HepG2 (cell line): ENCODE results near the gene TIMM9. TPM values are rescaled to one million over a fixed set of nuclear protein-coding genes. Genes with fewer than 3 reads are reported as not detected.

Experiments
- CCDC6 ChIP-seq: sonication (generic); formaldehyde crosslinking; IDR thresholded peaks from 2 replicates; pipeline ENCODE4 v1.8.1; 2022; ENCODE audit warnings: mild to moderate bottlenecking, missing genetic modification reagents, moderate library complexity
- GATA4 ChIP-seq: sonication (generic); IDR thresholded peaks from 2 replicates; pipeline ENCODE4 v1.6.1; 2016; ENCODE audit warnings: antibody characterized with exemption, low read depth, borderline replicate concordance
- GFI1 ChIP-seq: sonication (generic); formaldehyde crosslinking; IDR thresholded peaks from 2 replicates; pipeline ENCODE4 v1.5.0; 2020; ENCODE audit warnings: missing genetic modification reagents, mild to moderate bottlenecking, borderline replicate concordance
- KAT7 ChIP-seq: IDR thresholded peaks from 2 replicates; pipeline ENCODE4 v1.6.1; 2018; ENCODE audit warnings: borderline replicate concordance, missing compliant biosample characterization
- NR0B2 ChIP-seq: sonication (generic); formaldehyde crosslinking; IDR thresholded peaks from 2 replicates; pipeline ENCODE4 v1.4.0; 2020; ENCODE audit warnings: mild to moderate bottlenecking, missing genetic modification reagents
- PRDM10 ChIP-seq: sonication (generic); formaldehyde crosslinking; IDR thresholded peaks from 2 replicates; pipeline ENCODE4 v1.4.0; 2020; ENCODE audit warnings: low read depth, missing genetic modification reagents
- RFXAP ChIP-seq: sonication (generic); formaldehyde crosslinking; IDR thresholded peaks from 2 replicates; pipeline ENCODE4 v1.4.0; 2020; ENCODE audit warnings: missing genetic modification reagents, borderline replicate concordance
- SKI ChIP-seq: fragments of 450-650 bp; IDR thresholded peaks from one replicate; pipeline ENCODE4 v1.6.1; 2018; ENCODE audit warnings: mild to moderate bottlenecking; ENCODE audit not compliant: partially characterized antibody
- SP2 ChIP-seq: sonication (generic); formaldehyde crosslinking; IDR thresholded peaks from 2 replicates; pipeline ENCODE4 v1.5.1; 2020; ENCODE audit warnings: mild to moderate bottlenecking, missing genetic modification reagents
- TFE3 ChIP-seq: IDR thresholded peaks from 2 replicates; pipeline ENCODE4 v1.6.1; 2016
- ZFX ChIP-seq: sonication (generic); formaldehyde crosslinking; IDR thresholded peaks from 2 replicates; pipeline ENCODE4 v1.4.0; 2020; ENCODE audit warnings: mild to moderate bottlenecking, low read depth, missing genetic modification reagents, moderate library complexity
- ZNF263 ChIP-seq: sonication (generic); formaldehyde crosslinking; IDR thresholded peaks from 2 replicates; pipeline ENCODE4 v1.4.0; 2020; ENCODE audit warnings: missing genetic modification reagents
- ZNF3 ChIP-seq: IDR thresholded peaks from 2 replicates; pipeline ENCODE4 v1.7.0; 2017; ENCODE audit warnings: inconsistent platforms
- ZNF30 ChIP-seq: sonication (generic); formaldehyde crosslinking; IDR thresholded peaks from 2 replicates; pipeline ENCODE4 v1.5.0; 2020; ENCODE audit warnings: mild to moderate bottlenecking, missing genetic modification reagents
- ZNF317 ChIP-seq: sonication (generic); formaldehyde crosslinking; IDR thresholded peaks from 2 replicates; pipeline ENCODE4 v1.5.0; 2020; ENCODE audit warnings: mild to moderate bottlenecking, missing genetic modification reagents
- ZNF451 ChIP-seq: sonication (generic); formaldehyde crosslinking; IDR thresholded peaks from 2 replicates; pipeline ENCODE4 v1.5.0; 2020; ENCODE audit warnings: mild to moderate bottlenecking, missing genetic modification reagents
- ZNF468 ChIP-seq: sonication (generic); formaldehyde crosslinking; IDR thresholded peaks from 2 replicates; pipeline ENCODE4 v1.8.0; 2022; ENCODE audit warnings: mild to moderate bottlenecking, moderate library complexity, missing genetic modification reagents
- ZNF629 ChIP-seq: sonication (generic); formaldehyde crosslinking; conservative IDR thresholded peaks from 2 replicates; pipeline ENCODE4 v1.5.0; 2020; ENCODE audit warnings: missing genetic modification reagents
- ZNF782 ChIP-seq: sonication (generic); formaldehyde crosslinking; IDR thresholded peaks from 2 replicates; pipeline ENCODE4 v1.4.0; 2020; ENCODE audit warnings: missing genetic modification reagents, mild to moderate bottlenecking, borderline replicate concordance
- ZSCAN25 ChIP-seq: sonication (generic); formaldehyde crosslinking; IDR thresholded peaks from 2 replicates; pipeline ENCODE4 v1.8.0; 2022; ENCODE audit warnings: mild to moderate bottlenecking, missing genetic modification reagents
- polyA plus RNA-seq, 8 experiments: library from polyadenylated mRNA; depleted of rRNA in 3 of 8; stranded (reverse) in 7 of 8; unstranded in 1 of 8; fragments of >200 nt; fragmentation: Illumina TruSeq in 4 of 8; extraction: Trizol in 4 of 8; gene quantifications; 2 replicates each; pipeline versions ENCODE4 v1.2.1 to v1.2.3, GENCODE V29; 2011 to 2016; ENCODE audit warnings: low read depth in 4 of 8, missing spikeins in 1 of 8, mixed read lengths in 1 of 8; ENCODE audit not compliant: insufficient read depth in 1 of 8
- total RNA-seq, 5 experiments: library from RNA; depleted of rRNA; stranded (reverse); fragments of >200 nt; fragmentation: Illumina TruSeq; extraction: Trizol; gene quantifications; 2 replicates each; pipeline ENCODE4 v1.2.3, GENCODE V29; 2016; ENCODE audit warnings: low read depth in 1 of 5

The TIMM9 gene
- total and polyA plus RNA-seq, 2 of the 13 experiments (the other 11 are each of a cell fraction or from before 2014, with no cell fraction given) = 30.5 to 42.5 TPM

GRCh38 chr14:58395812-58396788 is 31.2 kb downstream of the TIMM9 start, which contains the start of gene TOMM20L (continued):
- peak; percentile 95 for TF ChIP-seq ZNF451 (CRISPR knock-in tag)
- no peak for TF ChIP-seq PRDM10 (CRISPR knock-in tag)
- peak; percentile 44 for TF ChIP-seq CCDC6 (CRISPR knock-in tag)
- TF ChIP-seq ZSCAN25 (CRISPR knock-in tag) = peak; percentile 56
- TF ChIP-seq ZNF782 (CRISPR knock-in tag) = peak; percentile 81; the same call in 1 of the 2 replicates
- TF ChIP-seq ZNF468 = no peak
- no peak for TF ChIP-seq TFE3 (CRISPR knock-in tag)
- TF ChIP-seq ZNF263 (CRISPR knock-in tag) = 0 out of 2 replicates have a peak, but pooled peaks have one; percentile 16
- no peak for TF ChIP-seq ZNF629 (CRISPR knock-in tag)
- no peak for TF ChIP-seq ZNF3 (CRISPR knock-in tag)
- no peak for TF ChIP-seq SKI
- no peak; the same call in 1 of the 2 replicates for TF ChIP-seq KAT7 (CRISPR knock-in tag)
- no peak for TF ChIP-seq GATA4
- no peak; the same call in 1 of the 2 replicates for TF ChIP-seq NR0B2
- 0 out of 2 replicates have a peak, but pooled peaks have one; percentile 44 for TF ChIP-seq ZNF30 (CRISPR knock-in tag)
- 0 out of 2 replicates have a peak, but pooled peaks have one; percentile 23 for TF ChIP-seq RFXAP (CRISPR knock-in tag)
- TF ChIP-seq ZNF317 (CRISPR knock-in tag) = no peak
- peak; percentile 34; the same call in 1 of the 2 replicates for TF ChIP-seq GFI1 (CRISPR knock-in tag)
- peak; percentile 89 for TF ChIP-seq ZFX (CRISPR knock-in tag)
- no peak for TF ChIP-seq SP2 (CRISPR knock-in tag)
